Ovary (tissue), 9 donors: ENCODE results near the gene TRAPPC10. TPM values are rescaled to one million over a fixed set of nuclear protein-coding genes. Genes with fewer than 3 reads are reported as not detected.

ENCODE experiments used
- DNase-seq, 5 donors: peaks; one replicate each; pipeline ENCODE4 v3.0.0-alpha.2; 2019 to 2020
- H3K27ac ChIP-seq, 2 donors: fragments of 200-600 bp; one replicate each; pipeline versions ENCODE4 v1.5.1 to v1.8.0; 2019 to 2022
- H3K27me3 ChIP-seq: fragments of 200-600 bp; one replicate; pipeline ENCODE4 v1.8.0; 2022
- H3K36me3 ChIP-seq: fragments of 200-600 bp; sonication (generic); one replicate; pipeline ENCODE4 v1.5.1; 2019
- H3K4me1 ChIP-seq: one replicate; pipeline ENCODE4 v1.8.1; 2013; ENCODE audit warnings: mild to moderate bottlenecking, moderate library complexity; ENCODE audit not compliant: insufficient read depth
- H3K4me3 ChIP-seq: fragments of 200-600 bp; sonication (generic); one replicate; pipeline ENCODE4 v1.5.1; 2017
- H3K9me3 ChIP-seq, 2 donors: fragments of 200-600 bp in 1 of 2; sonication (generic) in 1 of 2; one replicate each; pipeline versions ENCODE4 v1.5.1 to v1.8.1; 2013 to 2019; ENCODE audit warnings: mild to moderate bottlenecking in 1 of 2, moderate library complexity in 1 of 2
- CTCF ChIP-seq, 3 donors: fragments of 450-650 bp in 2 of 3; fragments of 200-600 bp in 1 of 3; IDR thresholded peaks; one replicate each; pipeline versions ENCODE4 v1.5.1 to v1.8.0; 2016 to 2022; ENCODE audit warnings: antibody characterized with exemption in 3 of 3, mild to moderate bottlenecking in 1 of 3
- EP300 ChIP-seq: sonication (generic); formaldehyde crosslinking; IDR thresholded peaks from one replicate; pipeline ENCODE4 v1.6.1; 2017; ENCODE audit warnings: antibody characterized with exemption
- POLR2A ChIP-seq: fragments of 450-650 bp; IDR thresholded peaks from one replicate; pipeline ENCODE4 v1.6.1; 2017; ENCODE audit warnings: antibody characterized with exemption, mild to moderate bottlenecking, moderate library complexity
- WGBS, 3 donors: extraction: QIAGEN DNeasy Blood & Tissue Kit in 1 of 3; methylation state at CpG; one replicate each; pipeline versions ENCODE4 v1.1.5 to v1.1.7; 2013 to 2017; 5-methylcytosine and 5-hydroxymethylcytosine counted together
- intact Hi-C, 4 donors: fragments of 100-400 bp; cut with DNase I; formaldehyde crosslinking; loops; one replicate each; pipeline versions ENCODE4 v1.11.0 to v1.15.1; 2022 to 2023
- polyA plus RNA-seq, 2 donors: library from polyadenylated mRNA; stranded (reverse); fragments of 200-250 nt in 1 of 2; fragments of 350-450 nt in 1 of 2; fragmentation: Illumina TruSeq in 1 of 2; extraction: RNeasy Lipid Tissue Mini Kit (QIAGEN cat#74804) in 1 of 2; gene quantifications; one replicate each; pipeline ENCODE4 v1.2.3, GENCODE V29; 2013 to 2014
- total RNA-seq, 7 donors: library from RNA; depleted of rRNA in 2 of 7; stranded (reverse); fragments of >200 nt in 2 of 7; fragmentation: NEBNext Ultra II Directional in 3 of 7; extraction: Animal tissue kit (Norgen Biotek cat#: 25700) in 3 of 7; gene quantifications; one replicate each; pipeline versions ENCODE4 v1.1.0 to v1.2.4, GENCODE V29; 2016 to 2023
- donor health status: DM: no; HTN: no; CAD: no; lungs with moderate emphysema.
- donor health status: DM: no; HTN: no; CAD: no.
- donor health status: Bipolar disorder and iron deficiency.
- donor health status: DM: yes; HTN: yes; CAD: no.
- donor health status: DM: no; HTN: no; CAD: no.
- donor health status: DM: yes; HTN: yes; CAD: no.

TRAPPC10 gene
- total and polyA plus RNA-seq, 9 donors = 7.9 to 30.1 (median 21.3) TPM

DNA sequence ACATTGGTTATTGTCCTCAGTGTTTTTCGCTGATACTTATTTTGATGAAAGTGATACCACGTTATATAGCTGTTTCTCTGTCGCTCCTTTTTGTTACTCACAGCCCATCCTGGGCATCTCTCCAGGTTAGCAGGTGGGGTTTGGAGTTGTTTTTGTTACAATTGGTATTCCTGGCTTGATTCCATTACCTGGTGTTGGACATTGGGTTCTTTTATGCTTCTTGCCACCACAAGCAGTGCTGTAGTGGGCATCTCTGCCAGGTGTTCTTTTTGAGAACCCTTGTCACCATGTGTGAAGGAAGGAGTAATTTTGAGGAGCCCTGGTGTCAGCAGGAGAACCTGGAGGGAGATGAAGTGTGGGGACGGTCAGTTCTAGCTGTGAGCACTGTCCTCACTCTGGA, 47.6 kb downstream of the TRAPPC10 start:
- Histone ChIP-seq H3K9me3 (no peaks in the 10 kb centered on the region), H3K27ac (no peak overlapping the region), H3K4me3 (no peak overlapping the region), H3K36me3 (no peaks in the 10 kb centered on the region), H3K4me1 (no peaks in the 10 kb centered on the region), H3K27me3 (no peaks in the 10 kb centered on the region)
- no peak for DNase-seq
- 82 to 86% (median 83%) methylated on average over 4 of the region's 4 CpGs for WGBS, 3 donors
- no peak for TF ChIP-seq POLR2A
- no peak for TF ChIP-seq EP300
- no peak for TF ChIP-seq CTCF (IDR thresholded peaks at IDR 0.05)
- intact Hi-C loops = no loop called here

DNA sequence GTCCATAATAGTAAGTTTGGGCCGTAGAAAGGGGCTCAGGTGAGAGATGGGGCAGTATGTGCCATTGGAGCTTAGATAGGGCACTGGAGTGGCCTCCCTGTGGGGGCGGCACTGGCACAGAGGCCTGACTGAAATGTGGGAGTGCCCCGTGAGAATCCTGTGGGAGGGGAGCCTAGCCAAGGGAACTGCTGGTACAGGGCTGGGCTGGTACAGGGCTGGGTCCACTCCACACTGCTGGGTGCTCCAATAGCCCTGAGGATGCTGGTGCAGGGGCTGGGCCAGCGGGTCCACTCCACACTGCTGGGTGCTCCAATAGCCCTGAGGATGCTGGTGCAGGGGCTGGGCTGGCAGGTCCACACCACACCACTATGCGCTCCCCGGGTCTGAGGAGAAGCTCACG, 50.3 kb downstream of the TRAPPC10 start:
- Histone ChIP-seq H3K36me3 (no peaks in the 10 kb centered on the region), H3K4me3 (no peak overlapping the region), H3K4me1 (no peaks in the 10 kb centered on the region), H3K9me3 (no peaks in the 10 kb centered on the region), H3K27ac (no peak overlapping the region), H3K27me3 (no peaks in the 10 kb centered on the region)
- WGBS, 3 donors = 88 to 94% (median 90%) methylated on average over 7 of the region's 7 CpGs
- no peak for DNase-seq
- TF ChIP-seq EP300 = no peak
- no peak for TF ChIP-seq POLR2A
- TF ChIP-seq CTCF (IDR thresholded peaks at IDR 0.05) = no peak
- intact Hi-C loops = no loop called here

DNA sequence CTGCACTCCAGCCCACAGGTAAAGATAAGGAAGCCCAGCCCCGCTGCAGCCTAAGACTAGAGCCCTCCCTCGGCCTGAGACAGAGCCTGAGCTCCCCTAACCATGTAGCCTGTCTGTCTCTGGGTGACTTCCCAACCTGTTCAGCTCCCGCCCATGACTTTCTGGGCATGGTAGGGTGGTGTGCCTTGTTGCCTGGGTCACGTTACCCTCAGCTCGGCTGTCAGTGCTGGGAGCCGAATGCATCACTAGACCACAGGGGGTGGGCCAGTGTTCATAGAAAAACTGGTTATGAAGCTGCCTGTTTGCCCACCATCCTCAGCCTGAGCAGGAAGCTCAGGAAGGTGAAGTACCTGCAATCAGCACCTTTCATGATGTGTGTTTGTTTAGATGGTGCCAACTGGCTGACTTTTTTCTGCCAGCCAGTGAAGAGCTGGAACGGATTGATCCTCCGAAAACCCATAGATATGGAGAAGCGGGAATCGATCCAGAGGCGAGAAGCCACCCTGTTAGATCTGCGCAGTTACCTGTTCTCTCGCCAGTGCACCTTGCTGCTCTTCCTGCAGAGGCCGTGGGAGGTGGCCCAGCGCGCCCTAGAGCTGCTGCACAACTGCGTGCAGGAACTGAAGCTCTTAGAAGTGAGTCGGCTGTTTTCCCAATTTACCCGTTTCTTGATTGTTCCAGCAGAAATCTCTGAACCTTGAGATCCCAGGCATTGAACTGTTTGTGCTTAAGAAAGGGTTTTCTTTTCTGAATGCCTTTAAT, 51.2 kb downstream of the TRAPPC10 start:
- intact Hi-C loops = no loop called here
- Histone ChIP-seq H3K9me3 (no peaks in the 10 kb centered on the region), H3K4me1 (no peaks in the 10 kb centered on the region), H3K4me3 (no peak overlapping the region), H3K27me3 (no peaks in the 10 kb centered on the region), H3K36me3 (no peaks in the 10 kb centered on the region), H3K27ac (no peak overlapping the region)
- 93% methylated on average over 19 of the region's 19 CpGs for WGBS, 3 donors
- DNase-seq = no peak
- TF ChIP-seq POLR2A (no peak), EP300 (no peak), CTCF (IDR thresholded peaks at IDR 0.05) (no peak)

DNA sequence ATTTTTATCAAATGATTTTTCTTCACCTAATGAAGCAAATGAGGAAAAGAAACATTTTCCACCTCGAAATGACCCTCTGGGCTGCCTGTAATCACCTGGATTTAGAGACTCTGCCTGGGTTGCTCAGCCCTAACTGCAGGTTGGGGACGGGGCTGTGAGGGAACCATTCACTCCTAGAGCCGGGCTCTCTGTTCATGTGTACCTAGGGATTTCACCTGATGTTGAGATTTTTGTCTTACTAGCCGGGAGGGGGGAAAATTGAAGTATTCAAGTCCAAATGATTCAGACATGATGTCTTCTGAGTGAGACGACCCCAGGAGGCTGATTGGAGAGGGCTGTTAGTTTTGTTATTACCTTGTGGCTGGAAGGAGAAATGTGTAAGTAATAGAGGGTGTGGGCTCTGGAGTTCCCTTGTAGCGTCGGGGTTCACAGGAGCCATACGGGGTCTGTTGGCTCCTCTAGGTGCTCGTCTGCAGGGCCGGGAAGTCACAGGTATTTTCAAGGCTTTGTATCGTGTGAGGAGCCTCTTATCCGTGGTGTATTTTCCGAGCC, 52.8 kb downstream of the TRAPPC10 start:
- Histone ChIP-seq H3K27me3 (no peaks in the 10 kb centered on the region), H3K4me3 (no peak overlapping the region), H3K4me1 (no peaks in the 10 kb centered on the region), H3K36me3 (no peaks in the 10 kb centered on the region), H3K27ac (no peak overlapping the region), H3K9me3 (no peaks in the 10 kb centered on the region)
- whole genome bisulfite sequencing, 3 donors = 92 to 94% (median 92%) methylated on average over 13 of the region's 13 CpGs
- no peak for DNase-seq
- no peak for TF ChIP-seq CTCF (IDR thresholded peaks at IDR 0.05)
- TF ChIP-seq EP300 = no peak
- TF ChIP-seq POLR2A = no peak
- intact Hi-C loops = no loop called here
